GM13977 (cell line): ENCODE measurements around the gene FRMD4A.

Experiments
- DNase-seq: peaks from one replicate; pipeline ENCODE4 v3.0.0; 2012; ENCODE audit warnings: low spot score
- CTCF ChIP-seq: IDR thresholded peaks from 2 replicates; pipeline ENCODE4 v1.5.1; 2012; ENCODE audit warnings: mild to moderate bottlenecking, control low read depth; ENCODE audit not compliant: insufficient read depth; ENCODE audit errors: extremely low read depth, missing control alignments
- in situ Hi-C: fragments of 300-500 bp; cut with MboI; formaldehyde crosslinking; loops from one replicate; pipeline ENCODE4 v1.12.0; 2022; ENCODE audit warnings: low sequenced_read_pairs, low pct_unique_long_range_greater_than_20kb, mixed read lengths, inconsistent platforms; ENCODE audit not compliant: unreplicated experiment

FRMD4A gene

DNA sequence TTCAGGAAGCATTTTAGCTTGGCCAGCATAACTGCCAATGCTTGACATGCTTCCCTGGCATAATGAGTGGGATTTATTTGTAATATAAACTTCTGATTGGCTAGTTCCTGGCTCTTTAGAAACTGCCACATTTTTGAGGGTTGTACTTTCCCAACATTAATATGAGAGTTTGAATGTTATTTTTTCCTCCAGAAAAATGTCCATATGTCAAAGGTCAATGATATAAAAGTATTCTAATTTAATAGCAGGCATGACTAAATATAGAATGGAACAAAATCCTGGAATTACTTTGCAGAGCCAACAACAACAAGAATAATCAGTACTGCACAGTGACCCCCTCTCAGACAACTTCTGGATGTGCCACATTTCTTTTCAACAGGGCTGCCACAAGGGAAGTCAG lies 391.3 kb downstream of the FRMD4A start:
- TF ChIP-seq CTCF = no peak

GRCh38 chr10:13938950-13939349 lies 391.8 kb downstream of the FRMD4A start:
- TF ChIP-seq CTCF = no peak
- in situ Hi-C loops = no loop called here
- DNase-seq = no peak

More for the DNA sequence above, 391.3 kb downstream of the FRMD4A start:
- DNase-seq = no peak
- in situ Hi-C loops = no loop called here

- no peak for TF ChIP-seq CTCF
- in situ Hi-C loops = no loop called here
- DNase-seq = no peak
Measured at GRCh38 chr10:13936826-13937225, 393.9 kb downstream of the FRMD4A start.

- in situ Hi-C loops = no loop called here
- no peak for DNase-seq
- TF ChIP-seq CTCF = no peak
Measured at GRCh38 chr10:13930120-13930519, 400.6 kb downstream of the FRMD4A start.

- DNase-seq = no peak
- in situ Hi-C loops = no loop called here
- TF ChIP-seq CTCF = no peak
Measured at GRCh38 chr10:13928451-13928850, 402.3 kb downstream of the FRMD4A start.

DNA sequence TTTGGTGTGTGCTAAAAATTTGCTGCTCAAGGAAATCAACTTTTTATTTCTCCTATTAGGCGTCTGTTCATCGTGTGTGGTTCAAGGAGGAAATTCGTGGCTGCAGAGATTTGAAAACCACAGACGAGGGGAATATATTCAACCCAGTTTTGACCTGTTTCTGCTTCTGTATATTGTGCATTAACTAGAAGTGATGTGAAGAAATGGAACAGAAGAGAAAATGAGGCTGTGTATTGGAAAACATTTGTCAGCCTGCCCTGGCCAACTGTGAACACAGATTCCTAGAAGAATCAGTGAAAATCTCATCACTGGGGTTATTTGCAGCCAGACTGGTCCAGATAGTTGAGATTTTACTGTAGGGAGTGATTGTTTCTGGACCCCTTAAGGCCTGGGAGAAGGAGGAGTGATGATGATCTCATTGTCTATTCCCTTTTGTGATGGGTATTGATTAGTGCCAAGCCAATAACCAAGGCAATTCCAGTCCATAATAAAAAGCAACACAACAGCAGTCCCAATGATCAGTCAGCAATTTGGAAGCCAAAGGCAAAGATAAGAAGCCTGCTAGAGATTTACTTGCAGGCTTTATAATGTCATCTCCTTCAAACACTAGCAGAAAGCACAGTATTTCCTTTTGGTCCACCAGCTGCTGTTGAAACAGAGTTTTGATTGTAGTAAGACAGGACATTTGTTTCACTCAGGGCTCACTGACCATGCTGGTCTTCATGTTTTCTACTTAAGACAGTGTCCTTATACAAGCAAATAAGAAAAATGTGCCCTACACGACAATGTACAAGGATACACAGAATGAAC lies 404.5 kb downstream of the FRMD4A start:
- no peak for DNase-seq
- no peak for TF ChIP-seq CTCF
- in situ Hi-C loops = no loop called here
